ENCODE results near the gene CRB3. TPM values are rescaled to one million over a fixed set of nuclear protein-coding genes. Genes with fewer than 3 reads are reported as not detected.

The CRB3 gene
- total RNA-seq, 1 experiment from 2014 or later, result 53.9 TPM

DNA sequence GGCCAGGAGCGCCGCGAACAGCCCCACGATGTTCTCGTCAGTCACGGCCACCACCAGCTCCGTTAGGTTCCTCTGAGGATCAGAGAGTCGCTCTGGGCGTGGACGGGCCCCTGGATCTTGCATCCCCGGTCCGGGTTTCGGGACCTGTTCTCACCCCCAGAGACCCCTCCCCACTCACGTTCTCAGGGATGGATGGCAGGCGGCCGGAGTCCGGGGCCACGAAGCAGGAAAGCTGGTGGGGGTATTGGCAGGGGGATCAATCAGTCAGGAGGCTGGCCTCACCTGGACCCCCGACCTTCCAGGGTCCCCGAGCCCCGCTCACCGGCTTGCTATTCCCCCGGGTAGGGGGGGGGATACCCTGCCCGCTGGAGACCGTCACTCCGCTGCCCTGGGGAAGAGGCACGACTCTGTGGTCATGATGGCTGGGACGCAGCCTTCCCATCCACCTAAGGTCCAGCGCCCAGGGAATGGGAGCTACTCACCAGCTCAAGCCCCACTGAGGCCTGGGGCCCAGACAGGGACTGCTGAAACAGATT is 12.9 kb downstream of the CRB3 start:
- Mint-ChIP-seq H3K27me3 (ENCODE audit: insufficient read depth, unreplicated experiment) (no peaks in the 10 kb centered on the region), H3K9me3 (ENCODE audit: unreplicated experiment) (no peaks in the 10 kb centered on the region), H3K4me3 (ENCODE audit: unreplicated experiment) (peak overlapping the region; percentile 84), H3K27ac (ENCODE audit: unreplicated experiment) (no peak overlapping the region), H3K4me1 (ENCODE audit: low read depth, unreplicated experiment) (peaks cover 9% of the 10 kb centered on the region), H3K36me3 (ENCODE audit: insufficient read depth, unreplicated experiment) (peaks cover 24% of the 10 kb centered on the region)
- no peaks in the 10 kb centered on the region for H3K36me3 ChIP-seq (ENCODE audit: control insufficient read depth, insufficient read depth, low read length)
- no peak for DNase-seq
- POLR2A ChIA-PET, result interaction anchor here (0.9 to 1.7 kb wide), 7 partner anchors 9 to 276 kb away, joined by 4 to 12 read pairs (median 6); partner anchors contain the start of genes ALKBH7, CRB3, KHSRP and TNFSF9
- intact Hi-C loops (cut with micrococcal nuclease; ENCODE audit: unreplicated experiment), result loop anchor here (1.0 kb wide), 3 partner anchors 13 to 104 kb away; partner anchors contain the start of gene CRB3
- H3K4me1 ChIP-seq, result peaks cover 19% of the 10 kb centered on the region
- TF ChIP-seq, protein P1, sequence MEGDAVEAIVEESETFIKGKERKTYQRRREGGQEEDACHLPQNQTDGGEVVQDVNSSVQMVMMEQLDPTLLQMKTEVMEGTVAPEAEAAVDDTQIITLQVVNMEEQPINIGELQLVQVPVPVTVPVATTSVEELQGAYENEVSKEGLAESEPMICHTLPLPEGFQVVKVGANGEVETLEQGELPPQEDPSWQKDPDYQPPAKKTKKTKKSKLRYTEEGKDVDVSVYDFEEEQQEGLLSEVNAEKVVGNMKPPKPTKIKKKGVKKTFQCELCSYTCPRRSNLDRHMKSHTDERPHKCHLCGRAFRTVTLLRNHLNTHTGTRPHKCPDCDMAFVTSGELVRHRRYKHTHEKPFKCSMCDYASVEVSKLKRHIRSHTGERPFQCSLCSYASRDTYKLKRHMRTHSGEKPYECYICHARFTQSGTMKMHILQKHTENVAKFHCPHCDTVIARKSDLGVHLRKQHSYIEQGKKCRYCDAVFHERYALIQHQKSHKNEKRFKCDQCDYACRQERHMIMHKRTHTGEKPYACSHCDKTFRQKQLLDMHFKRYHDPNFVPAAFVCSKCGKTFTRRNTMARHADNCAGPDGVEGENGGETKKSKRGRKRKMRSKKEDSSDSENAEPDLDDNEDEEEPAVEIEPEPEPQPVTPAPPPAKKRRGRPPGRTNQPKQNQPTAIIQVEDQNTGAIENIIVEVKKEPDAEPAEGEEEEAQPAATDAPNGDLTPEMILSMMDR (IDR thresholded peaks at IDR 0.05; ENCODE audit: insufficient read depth in 1 of 2, low read depth in 1 of 2, low read length in 1 of 2, severe bottlenecking in 1 of 2, unreplicated experiment in 1 of 2), result no peak
- H3K9me3 ChIP-seq, result no peaks in the 10 kb centered on the region
- peak overlapping the region; percentile 47 for H3K4me3 ChIP-seq (ENCODE audit: low read depth, low read length)
- CTCF ChIA-PET, result interaction anchor here (0.5 to 1.8 kb wide), 5 partner anchors 40 to 386 kb away, joined by 3 to 15 read pairs (median 3); no protein-coding TSS in a partner anchor
- no TSS peak for BruUV-seq (replicated peaks)
- no peaks in the 10 kb centered on the region for H3K27me3 ChIP-seq (replicated peaks; ENCODE audit: control insufficient read depth, insufficient read depth, low read length)

DNA sequence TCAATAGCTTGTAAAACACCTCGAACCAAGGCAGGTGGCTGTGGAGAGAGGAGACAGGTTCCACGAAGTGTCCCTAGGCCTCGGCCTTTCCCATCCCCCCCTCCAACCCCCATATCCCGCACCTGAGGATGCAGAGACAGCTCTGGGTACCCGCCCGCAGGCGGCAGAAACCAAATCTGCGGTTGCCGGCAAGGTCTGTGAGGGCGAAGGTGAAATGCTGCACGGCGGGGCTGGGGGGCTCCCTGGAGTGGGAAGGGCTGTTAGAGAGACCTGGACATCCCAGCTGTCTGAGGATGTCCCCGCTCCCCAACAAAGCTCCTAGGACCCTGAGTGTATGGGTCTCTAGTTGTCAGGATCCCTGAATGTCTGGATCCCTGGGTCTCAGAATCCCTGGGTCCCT is 14.7 kb downstream of the CRB3 start:
- POLR2A ChIA-PET, result no interaction called here
- no TSS peak for BruUV-seq (replicated peaks)

DNA sequence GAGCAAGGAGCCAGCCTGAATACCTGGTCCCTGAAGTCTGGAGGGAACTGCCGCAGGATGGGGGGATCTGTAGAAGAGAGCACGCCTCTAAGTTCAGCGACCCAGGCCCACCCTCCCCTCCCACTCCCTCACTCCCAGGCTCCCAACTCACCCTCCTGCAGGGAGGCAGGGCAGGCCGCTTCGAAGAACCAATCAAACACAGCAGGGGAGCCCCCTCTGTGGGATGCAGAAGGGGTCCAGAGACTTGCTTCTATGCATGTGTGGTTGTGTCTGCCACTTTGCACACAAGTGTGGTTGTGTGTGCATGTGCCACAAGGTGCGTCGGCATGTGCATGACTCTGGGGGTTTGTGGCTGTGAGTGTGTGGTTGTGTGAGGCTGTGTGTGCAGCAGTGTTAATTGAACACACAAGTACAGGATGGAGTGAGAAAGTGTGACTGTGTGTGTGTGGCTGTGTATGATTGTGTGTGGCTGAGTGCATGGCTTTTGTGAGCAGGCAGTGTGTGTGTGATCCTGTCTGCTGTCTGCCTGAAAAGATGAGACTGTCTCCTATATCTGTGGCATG is 15.8 kb downstream of the CRB3 start:
- Mint-ChIP-seq H3K27me3 (ENCODE audit: insufficient read depth, unreplicated experiment) (no peaks in the 10 kb centered on the region), H3K4me1 (ENCODE audit: low read depth, unreplicated experiment) (no peaks in the 10 kb centered on the region), H3K4me3 (ENCODE audit: unreplicated experiment) (no peak overlapping the region), H3K36me3 (ENCODE audit: insufficient read depth, unreplicated experiment) (peaks cover 22% of the 10 kb centered on the region), H3K9me3 (ENCODE audit: unreplicated experiment) (no peaks in the 10 kb centered on the region), H3K27ac (ENCODE audit: unreplicated experiment) (no peak overlapping the region)
- ChIA-PET CTCF (no interaction called here), POLR2A (no interaction called here)
- intact Hi-C loops (cut with micrococcal nuclease; ENCODE audit: unreplicated experiment), result no loop called here
- no peak for DNase-seq
- H3K27me3 ChIP-seq (replicated peaks; ENCODE audit: control insufficient read depth, insufficient read depth, low read length), result no peaks in the 10 kb centered on the region
- H3K4me1 ChIP-seq, result peaks cover 8% of the 10 kb centered on the region
- TF ChIP-seq, protein P1 (IDR thresholded peaks at IDR 0.05; ENCODE audit: insufficient read depth in 1 of 2, low read depth in 1 of 2, low read length in 1 of 2, severe bottlenecking in 1 of 2, unreplicated experiment in 1 of 2), result no peak
- BruUV-seq (replicated peaks), result no TSS peak
- no peaks in the 10 kb centered on the region for H3K9me3 ChIP-seq
- no peak overlapping the region for H3K4me3 ChIP-seq (ENCODE audit: low read depth, low read length)
- H3K36me3 ChIP-seq (ENCODE audit: control insufficient read depth, insufficient read depth, low read length), result no peaks in the 10 kb centered on the region

More for the DNA sequence above, 14.7 kb downstream of the CRB3 start:
- peaks cover 25% of the 10 kb centered on the region for H3K36me3 Mint-ChIP-seq (ENCODE audit: insufficient read depth, unreplicated experiment)
- H3K4me1 Mint-ChIP-seq (ENCODE audit: low read depth, unreplicated experiment), result peaks cover 5% of the 10 kb centered on the region
- Histone ChIP-seq H3K9me3 (no peaks in the 10 kb centered on the region), H3K27me3 (replicated peaks; ENCODE audit: control insufficient read depth, insufficient read depth, low read length) (no peaks in the 10 kb centered on the region), H3K4me3 (ENCODE audit: low read depth, low read length) (no peak overlapping the region), H3K36me3 (ENCODE audit: control insufficient read depth, insufficient read depth, low read length) (no peaks in the 10 kb centered on the region), H3K4me1 (peaks cover 9% of the 10 kb centered on the region)
- intact Hi-C loops (cut with micrococcal nuclease; ENCODE audit: unreplicated experiment), result no loop called here
- H3K4me3 Mint-ChIP-seq (ENCODE audit: unreplicated experiment), result no peak overlapping the region
- no peaks in the 10 kb centered on the region for H3K27me3 Mint-ChIP-seq (ENCODE audit: insufficient read depth, unreplicated experiment)
- CTCF ChIA-PET, result no interaction called here
- H3K9me3 Mint-ChIP-seq (ENCODE audit: unreplicated experiment), result no peaks in the 10 kb centered on the region
- H3K27ac Mint-ChIP-seq (ENCODE audit: unreplicated experiment), result no peak overlapping the region
- no peak for DNase-seq
- TF ChIP-seq, protein P1 (IDR thresholded peaks at IDR 0.05; ENCODE audit: insufficient read depth in 1 of 2, low read depth in 1 of 2, low read length in 1 of 2, severe bottlenecking in 1 of 2, unreplicated experiment in 1 of 2), result no peak

Data from Caco-2 (cell line).